Transverse colon (tissue), 4 donors: ENCODE data around the gene PRSS36. TPM values are rescaled to one million over a fixed set of nuclear protein-coding genes. Genes with fewer than 3 reads are reported as not detected.
A peak's percentile ranks its signal among the peaks of the same experiment; 100 is the strongest.

Experiments used
- DNase-seq: peaks from one replicate; pipeline ENCODE4 v3.0.0-alpha.2; 2019
- H3K27ac ChIP-seq, 4 donors: fragments of 200-600 bp; sonication (generic); 2 replicates each; pipeline ENCODE4 v1.5.1; 2016 to 2018; ENCODE audit warnings: inconsistent platforms in 4 of 4
- H3K27me3 ChIP-seq: fragments of 200-600 bp; sonication (generic); 2 replicates; pipeline ENCODE4 v1.5.1; 2017; ENCODE audit warnings: inconsistent platforms
- H3K36me3 ChIP-seq, 4 donors: fragments of 200-600 bp; sonication (generic); 2 replicates each; pipeline ENCODE4 v1.5.1; 2017 to 2019; ENCODE audit warnings: inconsistent platforms in 4 of 4
- H3K4me1 ChIP-seq, 4 donors: fragments of 200-600 bp; sonication (generic); 2 replicates each; pipeline ENCODE4 v1.5.1; 2017 to 2020; ENCODE audit warnings: inconsistent platforms in 4 of 4
- H3K4me3 ChIP-seq, 4 donors: fragments of 200-600 bp; sonication (generic); 1 replicate in 1 of 4; 2 replicates in 3 of 4; pipeline versions ENCODE4 v1.5.1 to v1.6.1; 2017 to 2019; ENCODE audit warnings: inconsistent platforms in 4 of 4
- H3K9me3 ChIP-seq, 2 donors: fragments of 200-600 bp; sonication (generic); 2 replicates each; pipeline ENCODE4 v1.5.1; 2017 to 2019; ENCODE audit warnings: inconsistent platforms in 2 of 2
- EP300 ChIP-seq: sonication (generic); formaldehyde crosslinking; IDR thresholded peaks from one replicate; pipeline ENCODE4 v1.6.1; 2017; ENCODE audit warnings: antibody characterized with exemption, low read depth
- POLR2A ChIP-seq: fragments of 450-650 bp; IDR thresholded peaks from one replicate; pipeline ENCODE4 v1.6.1; 2016; ENCODE audit warnings: antibody characterized with exemption, mild to moderate bottlenecking, moderate library complexity
- POLR2AphosphoS5 ChIP-seq, 3 donors: sonication (generic); formaldehyde crosslinking; IDR thresholded peaks; one replicate each; pipeline ENCODE4 v1.6.1; 2016; ENCODE audit warnings: antibody characterized with exemption in 3 of 3
- WGBS, 2 donors: methylation state at CpG; one replicate each; pipeline ENCODE4 v1.1.5; 2018; ENCODE audit warnings: low coverage in 1 of 2; 5-methylcytosine and 5-hydroxymethylcytosine counted together
- in situ Hi-C, 4 donors: fragments of 200-750 bp; cut with MboI; loops; one replicate each; pipeline versions ENCODE4 v1.15.0 to v1.15.1; 2017; ENCODE audit warnings: low sequenced_read_pairs in 3 of 4, low pct_ligation_motif_present in 1 of 4, low pct_unique_long_range_greater_than_20kb in 1 of 4
- intact Hi-C: fragments of 100-400 bp; cut with DNase I; formaldehyde crosslinking; loops from one replicate; pipeline ENCODE4 v1.15.1; 2023; ENCODE audit warnings: low total_unique reads
- total RNA-seq, 4 donors: library from RNA; depleted of rRNA; stranded (reverse); fragments of >200 nt; gene quantifications; one replicate each; pipeline ENCODE4 v1.1.0, GENCODE V29; 2016
- TF ChIP-seq, protein P1 (sequence below), 5 experiments: fragments of 200-600 bp in 3 of 5; fragments of 450-650 bp in 2 of 5; sonication (generic) in 3 of 5; IDR thresholded peaks; 1 replicate in 2 of 5; 2 replicates in 3 of 5; pipeline ENCODE4 v1.5.1; 2016 to 2017; ENCODE audit warnings: antibody characterized with exemption in 5 of 5, inconsistent platforms in 3 of 5, mild to moderate bottlenecking in 2 of 5, moderate library complexity in 1 of 5

The PRSS36 gene
- total RNA-seq, 4 donors from 2014 or later, result 8.1 to 42.3 (median 9.8) TPM; not detected in 1

DNA sequence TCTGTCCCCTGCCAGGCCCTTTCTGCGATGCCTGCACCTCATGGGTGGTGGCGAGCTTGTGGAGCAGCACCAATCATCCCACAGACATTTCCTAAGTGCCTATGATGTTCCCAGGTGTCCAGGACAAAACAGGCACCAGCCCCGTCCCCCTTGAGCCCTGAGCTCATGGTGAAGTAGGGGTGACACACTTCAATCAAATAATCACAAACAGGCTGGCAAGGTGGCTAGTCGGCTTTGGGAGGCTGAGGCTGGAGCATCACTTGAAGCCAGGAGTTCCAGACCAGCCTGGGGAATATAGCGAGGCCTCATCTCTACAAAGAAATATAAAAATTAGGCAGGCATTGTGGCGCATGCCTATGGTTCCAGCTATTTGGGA is 13.6 kb downstream of the PRSS36 start:
- Histone ChIP-seq H3K4me3 (no peak overlapping the region), H3K27ac (peak overlapping the region in 2 of 4 donors; percentile 91 to 94), H3K4me1 (peaks cover 3 to 71% (median 43%) of the 10 kb centered on the region in 4 donors), H3K27me3 (no peaks in the 10 kb centered on the region), H3K9me3 (no peaks in the 10 kb centered on the region), H3K36me3 (no peaks in the 10 kb centered on the region)
- intact Hi-C loops, result no loop called here
- TF ChIP-seq POLR2AphosphoS5 (IDR thresholded peaks at IDR 0.05) (no peak), POLR2A (no peak)
- TF ChIP-seq, protein P1, sequence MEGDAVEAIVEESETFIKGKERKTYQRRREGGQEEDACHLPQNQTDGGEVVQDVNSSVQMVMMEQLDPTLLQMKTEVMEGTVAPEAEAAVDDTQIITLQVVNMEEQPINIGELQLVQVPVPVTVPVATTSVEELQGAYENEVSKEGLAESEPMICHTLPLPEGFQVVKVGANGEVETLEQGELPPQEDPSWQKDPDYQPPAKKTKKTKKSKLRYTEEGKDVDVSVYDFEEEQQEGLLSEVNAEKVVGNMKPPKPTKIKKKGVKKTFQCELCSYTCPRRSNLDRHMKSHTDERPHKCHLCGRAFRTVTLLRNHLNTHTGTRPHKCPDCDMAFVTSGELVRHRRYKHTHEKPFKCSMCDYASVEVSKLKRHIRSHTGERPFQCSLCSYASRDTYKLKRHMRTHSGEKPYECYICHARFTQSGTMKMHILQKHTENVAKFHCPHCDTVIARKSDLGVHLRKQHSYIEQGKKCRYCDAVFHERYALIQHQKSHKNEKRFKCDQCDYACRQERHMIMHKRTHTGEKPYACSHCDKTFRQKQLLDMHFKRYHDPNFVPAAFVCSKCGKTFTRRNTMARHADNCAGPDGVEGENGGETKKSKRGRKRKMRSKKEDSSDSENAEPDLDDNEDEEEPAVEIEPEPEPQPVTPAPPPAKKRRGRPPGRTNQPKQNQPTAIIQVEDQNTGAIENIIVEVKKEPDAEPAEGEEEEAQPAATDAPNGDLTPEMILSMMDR (IDR thresholded peaks at IDR 0.05), result no peak
- DNase-seq, result no peak
- in situ Hi-C loops, result no loop called here
- 83 to 100% methylated on average over 1 to 6 of the region's 6 CpGs for WGBS, 2 donors

DNA sequence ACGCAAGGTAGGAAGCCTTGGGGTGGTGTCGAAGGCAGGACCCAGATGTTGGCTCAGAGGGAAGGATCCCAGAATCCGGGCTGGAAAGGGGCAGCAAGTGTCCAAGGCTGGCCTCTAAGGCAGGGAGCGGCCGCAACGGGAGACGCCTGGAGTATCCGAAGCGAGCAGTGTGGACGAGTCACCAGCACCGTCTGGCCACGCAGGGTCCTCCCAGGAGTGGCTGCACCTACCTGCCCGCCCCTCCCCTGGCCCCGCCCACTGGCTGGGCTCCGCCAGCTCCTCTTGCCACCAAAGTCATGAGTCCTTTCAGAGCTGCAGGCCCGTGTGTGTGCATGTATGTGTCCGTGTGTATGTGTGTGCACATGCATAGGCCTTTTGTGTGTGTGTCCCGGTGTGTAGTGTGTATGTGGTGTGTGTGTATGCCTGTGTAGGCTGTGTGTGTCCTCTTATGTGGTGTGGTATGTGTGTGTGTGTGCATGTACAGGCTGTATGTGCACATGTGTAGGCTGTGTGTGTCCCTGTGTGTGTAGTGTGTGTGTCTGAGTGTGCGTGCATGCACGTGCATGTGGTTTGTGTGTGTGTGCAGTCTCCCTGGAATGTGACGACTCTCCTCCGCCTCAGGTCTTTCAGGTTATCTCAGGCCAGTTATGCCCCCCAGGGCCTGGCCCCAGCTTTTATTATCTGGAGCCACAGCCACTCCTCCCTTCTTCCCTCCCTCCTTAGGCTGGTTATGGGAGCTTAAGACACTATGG is 14.2 kb downstream of the PRSS36 start, which contains the start of gene PRSS8:
TSS of gene PRSS8 (minus strand) at position 193 of the 752 bp plus-strand sequence. CDS start 229 bp downstream, outside the sequence.
- TF ChIP-seq EP300 (no peak), POLR2AphosphoS5 (IDR thresholded peaks at IDR 0.05) (peak; percentile 78 to 99 (median 98)), POLR2A (peak; percentile 98)
- TF ChIP-seq, protein P1 (IDR thresholded peaks at IDR 0.05), result no peak
- Histone ChIP-seq H3K4me3 (peak within 1 kb of the TSS; percentile 48 to 63 (median 52)), H3K4me1 (peaks cover under 1 to 71% (median 44%) of the 10 kb centered on the region in 4 donors), H3K27me3 (no peaks in the 10 kb centered on the region), H3K36me3 (no peaks in the 10 kb centered on the region), H3K27ac (peak within 1 kb of the TSS; percentile 91 to 94 (median 93)), H3K9me3 (no peaks in the 10 kb centered on the region)
- DNase-seq, result peak; percentile 94
- in situ Hi-C loops (no loop called here), intact Hi-C loops (no loop called here)
- WGBS, 2 donors, result 34% methylated on average over 22 of the region's 22 CpGs; no CpG with 5 or more reads in 1 of the 2 donors

DNA sequence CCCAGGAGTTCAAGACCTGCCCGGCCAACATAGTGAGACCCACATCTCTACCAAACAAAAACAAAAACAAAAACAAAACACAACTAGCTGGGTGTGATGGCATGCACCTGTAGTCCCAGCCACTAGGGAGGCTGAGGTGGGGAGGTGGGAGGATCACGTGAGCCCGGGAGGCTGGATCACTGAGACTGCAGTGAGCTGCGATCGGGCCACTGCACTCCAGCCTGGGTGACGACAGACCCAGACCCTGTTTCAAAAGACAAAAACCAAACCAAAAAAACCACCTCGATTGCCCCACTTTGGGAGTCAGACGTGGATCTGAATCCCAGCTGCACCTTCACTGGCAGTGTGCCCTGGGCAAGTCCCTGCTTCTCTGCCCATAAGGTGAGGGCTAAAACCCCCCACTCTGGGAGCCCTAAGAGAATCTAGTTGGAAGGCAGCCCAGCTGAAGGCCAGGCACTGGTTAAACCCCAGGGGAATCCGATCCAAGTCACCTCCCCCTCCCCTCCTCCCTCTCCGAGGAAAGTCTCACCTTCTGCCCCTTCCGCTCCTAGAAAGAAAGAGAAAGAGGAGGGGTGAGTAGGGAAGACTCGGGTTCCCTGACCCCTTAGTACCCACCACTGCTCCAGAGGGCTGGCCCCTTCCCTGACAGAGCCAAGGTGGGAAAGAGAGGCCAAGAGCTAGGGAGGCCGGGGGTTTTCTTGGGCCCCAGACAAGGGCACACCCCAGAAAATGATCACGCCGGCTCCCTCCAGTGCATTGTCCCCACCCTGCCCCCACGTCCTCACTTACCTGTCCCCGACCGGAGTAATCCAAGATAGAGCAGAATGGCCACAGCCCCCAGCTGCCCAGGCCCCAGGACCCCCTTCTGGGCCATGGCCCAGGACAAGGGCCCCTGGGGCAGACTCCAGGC is 15.0 kb downstream of the PRSS36 start:
- Histone ChIP-seq H3K4me1 (peaks cover 9 to 72% (median 51%) of the 10 kb centered on the region in 4 donors), H3K4me3 (peak overlapping the region; percentile 48 to 63 (median 52)), H3K9me3 (no peaks in the 10 kb centered on the region), H3K27me3 (no peaks in the 10 kb centered on the region), H3K36me3 (no peaks in the 10 kb centered on the region), H3K27ac (peak overlapping the region; percentile 91 to 94 (median 93))
- in situ Hi-C loops, result no loop called here
- WGBS, 2 donors, result 32% methylated on average over 18 of the region's 18 CpGs; no CpG with 5 or more reads in 1 of the 2 donors
- intact Hi-C loops, result no loop called here
- peak; percentile 77 for DNase-seq
- TF ChIP-seq EP300, result no peak
- TF ChIP-seq, protein P1 (IDR thresholded peaks at IDR 0.05), result peak; percentile 11 to 87 (median 24)
- peak; percentile 66 to 86 (median 86) for TF ChIP-seq POLR2AphosphoS5 (IDR thresholded peaks at IDR 0.05)
- TF ChIP-seq POLR2A, result peak; percentile 88
